ENCODE results near the gene NUDT3. TPM values are rescaled to one million over a fixed set of nuclear protein-coding genes. Genes with fewer than 3 reads are reported as not detected.
A peak's percentile ranks its signal among the peaks of the same experiment; 100 is the strongest.

The NUDT3 gene
- total RNA-seq, 1 experiment from 2014 or later = 14.1 TPM

- Histone ChIP-seq H3K9me3 (replicated peaks) (no peaks in the 10 kb centered on the region), H3K27me3 (no peaks in the 10 kb centered on the region), H3K27ac (no peak overlapping the region), H3K36me3 (no peaks in the 10 kb centered on the region), H3K4me3 (no peak overlapping the region), H3K4me1 (peaks cover 6% of the 10 kb centered on the region; the same call in 1 of the 2 replicates)
- no peak for DNase-seq
These were observed 42.1 kb downstream of the NUDT3 start for GRCh38 chr6:34350137-34350933.

- Histone ChIP-seq H3K27me3 (no peaks in the 10 kb centered on the region), H3K27ac (no peak overlapping the region), H3K4me3 (no peak overlapping the region), H3K4me1 (peaks cover 6% of the 10 kb centered on the region; the same call in 1 of the 2 replicates), H3K36me3 (no peaks in the 10 kb centered on the region), H3K9me3 (replicated peaks) (no peaks in the 10 kb centered on the region)
- DNase-seq = no peak
These were observed 43.3 kb downstream of the NUDT3 start for GRCh38 chr6:34349211-34349610.

GRCh38 chr6:34347303-34347702 lies 45.2 kb downstream of the NUDT3 start:
- H3K4me1 ChIP-seq = peaks cover 6% of the 10 kb centered on the region; the same call in 1 of the 2 replicates
- H3K4me3 ChIP-seq = no peak overlapping the region
- H3K27me3 ChIP-seq = no peaks in the 10 kb centered on the region
- no peak overlapping the region for H3K27ac ChIP-seq
- DNase-seq = no peak
- H3K9me3 ChIP-seq (replicated peaks) = no peaks in the 10 kb centered on the region
- H3K36me3 ChIP-seq = no peaks in the 10 kb centered on the region

GRCh38 chr6:34346175-34347119 lies 46.0 kb downstream of the NUDT3 start:
- peaks cover 11% of the 10 kb centered on the region; the same call in 1 of the 2 replicates for H3K4me1 ChIP-seq
- no peak for DNase-seq

DNA sequence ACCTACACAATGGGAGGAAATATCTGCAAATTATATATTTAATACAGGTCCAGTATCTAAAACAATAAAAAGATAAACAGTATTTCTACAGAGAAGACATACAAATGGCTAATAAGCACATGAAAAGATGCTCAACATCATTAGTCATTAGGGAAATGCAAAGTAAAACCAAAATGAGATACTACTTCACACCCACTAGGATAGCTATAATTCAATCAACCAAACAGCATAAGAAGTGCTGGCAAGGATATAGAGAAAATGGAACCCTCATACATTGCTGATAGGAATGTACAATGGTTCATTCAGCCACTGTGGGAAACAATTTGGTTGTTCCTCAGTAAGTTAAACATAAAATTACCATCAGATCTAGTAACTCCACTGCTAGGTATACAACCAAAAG lies 48.7 kb downstream of the NUDT3 start:
- Histone ChIP-seq H3K9me3 (replicated peaks) (no peaks in the 10 kb centered on the region), H3K27ac (no peak overlapping the region), H3K36me3 (no peaks in the 10 kb centered on the region), H3K4me1 (peaks cover 20% of the 10 kb centered on the region), H3K27me3 (no peaks in the 10 kb centered on the region), H3K4me3 (no peak overlapping the region)
- no peak for DNase-seq

More at GRCh38 chr6:34346175-34347119, 46.0 kb downstream of the NUDT3 start:
- no peaks in the 10 kb centered on the region for H3K9me3 ChIP-seq (replicated peaks)
- no peaks in the 10 kb centered on the region for H3K27me3 ChIP-seq
- H3K27ac ChIP-seq = no peak overlapping the region
- H3K4me3 ChIP-seq = no peak overlapping the region
- no peaks in the 10 kb centered on the region for H3K36me3 ChIP-seq

DNA sequence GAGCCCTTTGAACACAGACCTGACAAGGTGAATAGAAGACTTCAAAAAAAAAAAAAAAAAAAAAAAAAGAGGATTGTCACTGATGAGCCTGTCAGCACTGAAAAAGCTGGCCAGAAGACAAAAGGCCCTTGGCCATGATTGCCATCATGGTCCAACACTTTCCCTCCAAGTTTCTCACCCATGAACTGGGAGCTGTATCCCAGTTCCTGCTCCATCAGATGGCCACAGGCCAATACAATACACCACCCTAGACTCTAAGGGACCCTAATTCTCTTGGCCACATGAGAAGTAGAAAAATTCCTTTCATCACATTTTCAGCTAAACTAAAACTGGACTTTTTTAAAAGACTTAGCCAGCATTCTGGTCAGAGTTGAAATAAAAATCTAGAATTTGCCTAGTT lies 50.2 kb downstream of the NUDT3 start:
- Histone ChIP-seq H3K27ac (no peak overlapping the region), H3K4me1 (peaks cover 20% of the 10 kb centered on the region), H3K4me3 (no peak overlapping the region), H3K27me3 (no peaks in the 10 kb centered on the region), H3K36me3 (no peaks in the 10 kb centered on the region), H3K9me3 (replicated peaks) (no peaks in the 10 kb centered on the region)
- no peak for DNase-seq

- Histone ChIP-seq H3K27ac (no peak overlapping the region), H3K4me3 (no peak overlapping the region), H3K27me3 (no peaks in the 10 kb centered on the region), H3K9me3 (replicated peaks) (no peaks in the 10 kb centered on the region), H3K36me3 (no peaks in the 10 kb centered on the region), H3K4me1 (peaks cover 20% of the 10 kb centered on the region)
- DNase-seq = peak; percentile 9 to 34
These were observed 50.9 kb downstream of the NUDT3 start for GRCh38 chr6:34341481-34341971.

DNA sequence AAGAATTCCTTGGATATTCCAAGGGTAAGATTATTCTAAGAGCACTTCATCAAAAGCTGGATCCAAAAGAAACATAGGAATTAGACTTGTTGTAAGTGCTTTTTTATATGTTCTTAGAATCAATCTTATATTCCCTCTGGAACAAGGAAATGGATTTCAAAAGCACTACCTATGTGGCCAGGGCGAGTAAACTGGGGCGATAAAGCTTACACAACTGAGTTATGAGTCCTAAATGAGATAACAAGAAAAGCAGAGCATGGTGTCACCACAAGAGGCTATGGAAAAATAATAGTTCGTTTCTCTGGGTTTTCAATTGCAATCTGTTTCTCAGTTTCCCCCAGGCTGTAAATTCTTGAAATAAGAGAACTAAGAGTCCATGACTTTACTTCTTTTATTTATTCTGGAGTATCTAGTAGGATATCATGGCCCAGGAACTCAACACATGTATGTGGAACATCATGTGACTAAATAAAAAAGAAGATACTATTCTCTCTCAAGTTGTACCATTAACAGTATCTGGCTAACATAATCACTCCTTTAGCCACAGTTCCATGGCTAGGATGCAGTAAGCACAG lies 51.5 kb downstream of the NUDT3 start:
- no peaks in the 10 kb centered on the region for H3K36me3 ChIP-seq
- H3K4me1 ChIP-seq = peaks cover 20% of the 10 kb centered on the region
- H3K27ac ChIP-seq = no peak overlapping the region
- no peak for DNase-seq
- H3K27me3 ChIP-seq = no peaks in the 10 kb centered on the region
- H3K9me3 ChIP-seq (replicated peaks) = no peaks in the 10 kb centered on the region
- H3K4me3 ChIP-seq = no peak overlapping the region

GRCh38 chr6:34340394-34340793 lies 52.1 kb downstream of the NUDT3 start:
- no peak overlapping the region for H3K27ac ChIP-seq

GRCh38 chr6:34339971-34340370 lies 52.5 kb downstream of the NUDT3 start:
- H3K27me3 ChIP-seq = no peaks in the 10 kb centered on the region
- peaks cover 20% of the 10 kb centered on the region for H3K4me1 ChIP-seq
- DNase-seq = no peak
- no peaks in the 10 kb centered on the region for H3K9me3 ChIP-seq (replicated peaks)
- H3K36me3 ChIP-seq = no peaks in the 10 kb centered on the region
- no peak overlapping the region for H3K4me3 ChIP-seq
- H3K27ac ChIP-seq = no peak overlapping the region

More at GRCh38 chr6:34340394-34340793, 52.1 kb downstream of the NUDT3 start:
- H3K9me3 ChIP-seq (replicated peaks) = no peaks in the 10 kb centered on the region
- no peak for DNase-seq
- H3K27me3 ChIP-seq = no peaks in the 10 kb centered on the region
- H3K4me3 ChIP-seq = no peak overlapping the region
- H3K36me3 ChIP-seq = no peaks in the 10 kb centered on the region
- H3K4me1 ChIP-seq = peaks cover 20% of the 10 kb centered on the region

DNA sequence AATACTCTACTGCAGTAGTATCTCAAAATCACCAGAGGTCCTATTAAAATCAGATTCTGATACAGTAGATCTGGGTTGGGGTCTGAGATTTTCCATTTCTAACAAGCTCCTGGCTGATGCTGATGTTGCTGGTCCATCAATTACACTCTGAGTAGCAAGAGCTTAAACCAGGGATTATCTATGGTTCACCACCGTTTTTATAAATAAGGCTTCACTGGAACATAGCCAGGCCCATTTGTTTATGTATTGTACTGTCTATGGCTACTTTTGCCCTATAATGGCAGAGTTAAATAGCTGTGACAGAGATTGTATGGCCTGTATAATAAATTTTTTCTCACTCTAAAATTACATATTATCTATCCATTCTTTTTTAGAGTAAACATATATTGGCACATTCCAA lies 53.0 kb downstream of the NUDT3 start:
- Histone ChIP-seq H3K4me3 (no peak overlapping the region), H3K36me3 (no peaks in the 10 kb centered on the region), H3K27ac (no peak overlapping the region), H3K4me1 (peaks cover 20% of the 10 kb centered on the region), H3K9me3 (replicated peaks) (no peaks in the 10 kb centered on the region), H3K27me3 (no peaks in the 10 kb centered on the region)
- peak; percentile 14 to 55 for DNase-seq

- H3K27me3 ChIP-seq = no peaks in the 10 kb centered on the region
- no peak overlapping the region for H3K27ac ChIP-seq
- H3K4me1 ChIP-seq = peaks cover 20% of the 10 kb centered on the region
- H3K4me3 ChIP-seq = no peak overlapping the region
- no peaks in the 10 kb centered on the region for H3K36me3 ChIP-seq
- no peak for DNase-seq
- H3K9me3 ChIP-seq (replicated peaks) = no peaks in the 10 kb centered on the region
These were observed 53.7 kb downstream of the NUDT3 start for GRCh38 chr6:34338811-34339210.

DNA sequence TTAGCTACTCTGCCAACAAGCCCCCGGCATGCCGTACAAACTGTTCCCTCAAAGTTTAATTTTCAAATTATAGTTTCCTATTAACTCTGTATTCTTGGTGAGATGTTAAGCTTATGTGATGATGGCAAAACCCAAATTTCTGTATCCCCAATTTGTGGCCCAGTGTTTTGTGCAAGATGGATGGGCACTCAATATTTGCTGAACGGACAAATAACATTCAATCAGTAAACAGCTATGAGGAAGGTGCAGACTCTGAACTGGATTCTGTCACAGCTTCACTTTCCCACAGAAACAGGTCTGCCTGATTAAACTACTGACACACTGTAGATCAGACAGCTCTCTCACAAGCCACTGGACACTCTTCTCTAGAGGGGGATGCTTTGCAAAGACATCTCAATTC lies 54.1 kb downstream of the NUDT3 start:
- no peak for DNase-seq
- Histone ChIP-seq H3K36me3 (no peaks in the 10 kb centered on the region), H3K9me3 (replicated peaks) (no peaks in the 10 kb centered on the region), H3K27me3 (no peaks in the 10 kb centered on the region), H3K4me3 (no peak overlapping the region), H3K4me1 (peaks cover 20% of the 10 kb centered on the region), H3K27ac (no peak overlapping the region)

DNA sequence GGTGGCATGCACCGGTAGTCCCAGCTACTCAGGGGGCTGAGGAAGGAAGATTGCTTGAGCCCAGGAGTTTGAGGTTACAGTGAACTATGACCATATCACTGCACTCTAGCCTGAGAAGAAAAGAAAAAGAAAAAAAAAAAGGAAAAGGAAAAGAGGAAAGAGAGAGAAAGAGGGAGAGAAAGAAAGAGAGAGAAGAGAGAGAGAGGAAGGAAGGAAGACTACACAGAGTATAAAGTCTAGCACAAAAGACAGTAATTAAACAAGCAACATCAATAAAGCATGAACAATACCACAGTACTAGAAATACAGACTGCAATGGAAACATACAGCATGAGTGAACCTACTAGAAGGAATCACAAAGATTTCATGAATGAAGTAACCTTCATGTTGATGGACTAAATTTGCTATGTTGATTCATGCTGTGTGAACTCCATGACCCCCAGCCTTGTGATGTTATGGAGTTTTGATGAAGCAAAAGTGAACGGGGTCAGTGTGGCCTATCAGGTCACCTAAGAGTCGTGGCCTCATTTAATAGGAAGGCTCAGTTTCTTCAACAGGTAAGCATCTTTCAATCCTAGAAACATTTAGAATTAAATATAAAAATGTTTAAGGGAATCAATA lies 57.6 kb downstream of the NUDT3 start:
- Histone ChIP-seq H3K27me3 (no peaks in the 10 kb centered on the region), H3K4me3 (no peak overlapping the region), H3K27ac (no peak overlapping the region), H3K9me3 (replicated peaks) (no peaks in the 10 kb centered on the region), H3K36me3 (no peaks in the 10 kb centered on the region), H3K4me1 (peaks cover 9% of the 10 kb centered on the region)
- DNase-seq = no peak

All from SJCRH30 (cell line).